Measurements from ENCODE around the gene SERP2.

SERP2 gene

GRCh38 chr13:44396701-44397580, 23.3 kb downstream of the SERP2 start:
- H3K4me2 ChIP-seq (ENCODE audit: low read length): no peak overlapping the region
- no peaks in the 10 kb centered on the region for H3K9me3 ChIP-seq (ENCODE audit: control insufficient read depth, low read length)
- peaks cover 3% of the 10 kb centered on the region for H3K4me1 ChIP-seq
- no peak overlapping the region for H3K9ac ChIP-seq
- no peak overlapping the region for H3K4me3 ChIP-seq (ENCODE audit: low read depth, low read length)
- no peaks in the 10 kb centered on the region for H3K36me3 ChIP-seq (ENCODE audit: control insufficient read depth, insufficient read depth, low read length)
- no peaks in the 10 kb centered on the region for H3K27me3 ChIP-seq (ENCODE audit: control insufficient read depth, insufficient read depth, low read length)
- H2AFZ ChIP-seq: peak overlapping the region; percentile 46
- no peaks in the 10 kb centered on the region for H3K79me2 ChIP-seq
- no peak overlapping the region for H3K27ac ChIP-seq
- no peak for TF ChIP-seq CTCF (IDR thresholded peaks at IDR 0.05)

GRCh38 chr13:44397766-44398223, 24.2 kb downstream of the SERP2 start:
- H3K9me3 ChIP-seq (ENCODE audit: control insufficient read depth, low read length): no peaks in the 10 kb centered on the region
- no peaks in the 10 kb centered on the region for H3K27me3 ChIP-seq (ENCODE audit: control insufficient read depth, insufficient read depth, low read length)
- H3K9ac ChIP-seq: no peak overlapping the region
- H3K36me3 ChIP-seq (ENCODE audit: control insufficient read depth, insufficient read depth, low read length): no peaks in the 10 kb centered on the region
- H3K4me2 ChIP-seq (ENCODE audit: low read length): no peak overlapping the region
- no peak for TF ChIP-seq CTCF (IDR thresholded peaks at IDR 0.05)
- no peak overlapping the region for H3K27ac ChIP-seq
- peaks cover 3% of the 10 kb centered on the region for H3K4me1 ChIP-seq
- no peak overlapping the region for H2AFZ ChIP-seq
- no peak overlapping the region for H3K4me3 ChIP-seq (ENCODE audit: low read depth, low read length)
- no peaks in the 10 kb centered on the region for H3K79me2 ChIP-seq

GRCh38 chr13:44398606-44399005, 25.0 kb downstream of the SERP2 start:
- H3K4me2 ChIP-seq (ENCODE audit: low read length): no peak overlapping the region
- H3K4me1 ChIP-seq: peaks cover 10% of the 10 kb centered on the region
- no peaks in the 10 kb centered on the region for H3K9me3 ChIP-seq (ENCODE audit: control insufficient read depth, low read length)
- H3K27ac ChIP-seq: no peak overlapping the region
- H3K9ac ChIP-seq: no peak overlapping the region
- no peak overlapping the region for H2AFZ ChIP-seq
- no peak overlapping the region for H3K4me3 ChIP-seq (ENCODE audit: low read depth, low read length)
- no peaks in the 10 kb centered on the region for H3K36me3 ChIP-seq (ENCODE audit: control insufficient read depth, insufficient read depth, low read length)
- H3K79me2 ChIP-seq: no peaks in the 10 kb centered on the region
- H3K27me3 ChIP-seq (ENCODE audit: control insufficient read depth, insufficient read depth, low read length): no peaks in the 10 kb centered on the region
- TF ChIP-seq CTCF (IDR thresholded peaks at IDR 0.05): no peak

- no peaks in the 10 kb centered on the region for H3K27me3 ChIP-seq (ENCODE audit: control insufficient read depth, insufficient read depth, low read length)
- no peak overlapping the region for H3K4me3 ChIP-seq (ENCODE audit: low read depth, low read length)
These were observed 25.4 kb downstream of the SERP2 start for GRCh38 chr13:44399074-44399473.

More at GRCh38 chr13:44399074-44399473, 25.4 kb downstream of the SERP2 start:
- Histone ChIP-seq H3K36me3 (ENCODE audit: control insufficient read depth, insufficient read depth, low read length) (no peaks in the 10 kb centered on the region), H3K9me3 (ENCODE audit: control insufficient read depth, low read length) (no peaks in the 10 kb centered on the region), H3K4me1 (peaks cover 15% of the 10 kb centered on the region), H3K27ac (no peak overlapping the region), H3K79me2 (no peaks in the 10 kb centered on the region), H2AFZ (no peak overlapping the region), H3K9ac (no peak overlapping the region), H3K4me2 (ENCODE audit: low read length) (no peak overlapping the region)
- TF ChIP-seq CTCF (IDR thresholded peaks at IDR 0.05): no peak
